GM21515 (cell line): ENCODE measurements around the gene UBE2J1.
A peak's percentile ranks its signal among the peaks of the same experiment; 100 is the strongest.
"Not testable (repeated sequence)": the region's sequence is repeated elsewhere in the genome, so short reads cannot be mapped to it uniquely, and the experiment has no call there.

Experiments
- ATAC-seq: cut with Tn5 transposase; IDR thresholded peaks from one replicate; pipeline ENCODE4 v1.9.1; 2021; ENCODE audit not compliant: unreplicated experiment

Gene UBE2J1

DNA sequence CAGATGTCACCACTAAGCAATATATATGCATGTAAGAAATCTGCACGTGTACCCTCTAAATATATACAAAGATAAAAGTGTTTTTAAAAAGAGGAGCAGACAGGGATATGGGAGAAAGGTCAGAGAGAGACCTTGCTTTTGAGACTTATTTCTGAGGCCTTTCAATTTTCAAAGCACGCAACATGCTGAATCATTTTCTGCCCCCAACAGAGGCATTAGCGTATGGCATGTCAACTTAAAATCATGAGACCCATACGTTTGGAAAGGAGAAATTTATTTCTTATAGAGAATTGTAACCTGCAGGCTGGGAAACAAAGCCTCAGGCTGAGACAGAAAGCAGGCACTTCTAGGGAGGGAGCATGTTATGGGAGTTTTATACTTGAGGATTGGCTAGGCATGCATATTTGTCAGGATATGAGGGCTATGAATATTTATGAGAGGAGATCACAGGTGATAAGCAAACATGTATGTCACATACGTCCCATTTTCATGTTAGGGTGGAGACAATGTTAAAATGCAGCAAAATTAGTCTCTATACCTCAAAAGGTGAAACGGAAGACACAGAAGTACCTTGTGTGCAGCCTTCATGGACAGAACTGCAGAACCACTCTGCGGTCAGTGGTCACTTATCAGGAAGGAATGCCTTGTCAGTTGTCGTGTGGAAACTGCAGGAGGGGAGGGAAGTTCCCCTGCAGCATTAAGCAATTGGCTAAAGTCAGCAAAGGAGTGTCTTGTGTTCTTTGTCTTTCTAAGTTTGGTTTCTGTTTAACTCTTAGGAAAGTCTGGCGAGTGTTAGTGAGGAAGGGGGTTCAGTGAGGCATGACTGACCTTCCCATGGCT is 31.2 kb downstream of the UBE2J1 start:
- ATAC-seq, result no peak

DNA sequence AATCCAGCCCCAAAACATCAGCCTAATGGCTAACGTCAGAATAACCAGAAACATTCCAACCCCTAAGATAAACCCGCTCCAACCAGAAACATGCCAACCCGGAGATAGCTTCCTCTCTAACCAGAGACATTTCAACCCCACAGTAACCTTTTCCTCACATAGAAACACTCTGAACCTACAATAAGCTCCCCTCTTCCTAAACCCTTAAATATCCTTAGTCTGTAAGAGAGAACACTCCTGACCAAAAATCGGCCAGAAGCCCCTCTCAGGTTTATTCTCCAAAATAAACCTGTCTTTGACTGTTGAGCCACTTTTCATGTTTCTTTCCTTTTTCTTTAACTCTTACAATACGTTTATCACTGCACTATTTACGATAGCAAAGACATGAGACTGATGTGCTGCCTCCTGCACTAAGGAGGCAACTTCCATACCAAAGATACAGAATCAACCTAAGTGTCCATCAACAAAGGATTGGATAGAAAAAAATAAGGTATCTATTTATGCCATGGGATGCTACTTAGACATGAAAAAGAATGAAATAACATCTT is 32.4 kb downstream of the UBE2J1 start:
- no peak for ATAC-seq

DNA sequence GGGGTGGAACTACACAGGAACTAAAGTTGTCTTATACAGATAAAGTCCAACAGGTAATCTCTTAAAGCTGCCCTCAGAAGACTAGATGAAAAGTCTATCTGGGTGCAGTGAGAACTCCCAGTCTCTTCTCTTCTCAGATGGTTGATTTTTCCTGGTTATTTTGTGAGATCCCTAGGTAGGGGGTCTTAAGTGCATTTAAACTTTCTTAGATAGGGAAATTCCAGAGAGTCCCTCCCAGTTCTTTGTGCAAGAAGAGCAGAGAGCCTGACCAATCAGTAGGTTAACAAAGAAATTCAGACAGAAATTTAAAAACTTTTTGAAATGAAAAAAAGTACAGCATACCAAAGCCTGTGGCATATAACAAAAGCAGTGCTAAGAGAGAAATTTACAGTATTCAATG is 35.5 kb downstream of the UBE2J1 start:
- no peak for ATAC-seq

DNA sequence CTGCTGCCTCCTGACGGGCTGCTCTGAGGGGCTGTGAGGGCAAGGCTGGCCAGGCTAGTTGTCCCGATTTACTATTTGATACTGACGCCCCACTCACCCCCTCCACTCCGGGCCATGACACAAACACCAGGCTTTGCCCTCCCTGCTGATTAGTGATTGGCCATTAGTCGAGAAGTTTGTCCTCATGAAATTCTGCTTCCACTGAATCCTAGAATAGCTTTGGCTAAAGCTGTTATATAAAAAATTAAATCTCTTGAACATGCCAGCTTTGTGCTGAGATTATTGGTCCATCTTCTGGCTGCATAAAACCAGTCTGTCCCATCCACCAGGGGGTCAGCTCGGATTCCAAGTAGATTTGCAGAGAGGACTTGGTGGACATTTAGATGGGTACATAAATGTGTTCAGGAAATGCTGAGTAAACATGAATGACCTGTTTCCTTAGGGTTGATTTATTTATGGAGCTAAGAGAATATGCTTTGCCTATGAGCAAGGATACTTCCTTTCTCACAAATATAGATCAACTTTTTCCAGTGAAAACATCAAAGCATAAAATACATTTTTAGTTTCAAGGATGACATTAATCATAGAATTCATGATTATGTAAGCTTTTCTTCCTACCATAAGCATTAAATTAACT is 37.2 kb downstream of the UBE2J1 start, which contains the start of gene GABRR2:
GABRR2 (minus strand) TSS at position 51 of the 637 bp plus-strand sequence. CDS start 134 bp downstream, outside the sequence.
- no peak for ATAC-seq

DNA sequence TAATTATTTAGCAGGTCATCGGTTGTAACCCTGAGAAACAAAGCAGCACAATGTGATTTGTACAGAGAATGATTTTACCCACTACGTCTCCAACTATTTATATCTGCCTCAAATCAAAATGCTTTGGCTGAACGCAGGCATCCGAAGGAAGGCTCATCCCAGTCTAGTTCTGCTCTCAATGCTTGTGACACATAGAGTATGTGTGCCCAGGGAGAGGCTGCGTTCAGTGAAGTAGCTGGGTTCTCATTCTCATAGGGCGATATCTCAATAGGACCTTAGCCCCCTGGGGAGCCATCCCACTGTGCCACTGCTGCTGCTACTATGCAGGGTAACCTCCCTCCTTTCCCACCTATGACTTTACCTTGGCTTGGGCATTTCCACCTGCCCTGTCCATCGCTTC is 37.8 kb downstream of the UBE2J1 start:
- no peak for ATAC-seq

DNA sequence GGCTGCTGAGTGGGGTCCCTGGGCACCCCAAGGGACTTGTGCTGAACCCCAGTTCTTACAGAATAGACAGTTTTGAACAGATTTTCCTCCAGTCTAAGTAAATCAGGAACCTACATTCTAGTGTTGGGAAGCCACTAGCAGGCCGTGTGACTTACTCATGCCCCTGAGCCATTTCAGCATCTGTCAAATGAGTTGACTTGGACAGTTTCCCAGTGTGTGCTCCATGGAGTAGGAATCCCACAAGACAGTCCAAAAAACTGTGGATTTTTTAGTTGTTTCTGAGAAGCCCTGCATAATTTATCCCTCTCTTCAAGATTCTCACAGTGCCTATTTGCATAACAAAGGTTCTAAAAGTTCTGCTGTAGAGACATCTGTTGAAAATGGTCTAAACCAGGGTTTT is 39.5 kb downstream of the UBE2J1 start:
- ATAC-seq, result no peak

DNA sequence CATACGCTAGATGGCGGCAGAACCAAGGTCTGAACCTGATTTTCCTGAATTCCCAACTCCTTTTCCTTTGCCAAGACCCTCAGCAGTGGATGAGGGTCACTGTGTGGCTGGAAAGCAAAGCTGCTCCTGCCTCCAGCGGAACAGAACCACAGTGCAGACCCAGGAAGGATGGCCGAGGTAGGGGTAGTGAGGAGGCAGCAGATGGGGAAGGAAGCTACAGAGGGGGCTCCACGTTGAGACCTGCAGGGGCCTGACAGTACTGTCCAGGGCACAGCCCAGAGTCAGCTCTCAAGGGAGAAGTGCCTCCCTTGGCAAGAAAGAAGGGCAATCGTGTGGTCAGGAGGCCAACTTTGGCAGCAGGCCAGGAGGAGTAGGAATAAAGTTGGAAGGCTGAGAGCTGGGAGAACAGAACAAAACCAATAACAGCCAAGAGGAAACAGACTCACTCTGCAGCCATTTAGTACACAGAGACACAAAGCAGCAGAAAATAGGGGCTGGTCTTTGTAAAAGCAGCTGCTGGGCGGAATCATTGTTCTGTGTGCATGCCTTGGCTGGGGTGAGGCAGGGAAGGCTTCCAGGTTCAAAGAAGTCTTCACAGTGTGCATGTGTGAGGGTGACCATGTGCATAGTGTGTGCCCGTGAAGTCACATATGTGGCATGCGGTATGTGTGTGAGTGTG is 40.5 kb downstream of the UBE2J1 start:
- no peak for ATAC-seq

DNA sequence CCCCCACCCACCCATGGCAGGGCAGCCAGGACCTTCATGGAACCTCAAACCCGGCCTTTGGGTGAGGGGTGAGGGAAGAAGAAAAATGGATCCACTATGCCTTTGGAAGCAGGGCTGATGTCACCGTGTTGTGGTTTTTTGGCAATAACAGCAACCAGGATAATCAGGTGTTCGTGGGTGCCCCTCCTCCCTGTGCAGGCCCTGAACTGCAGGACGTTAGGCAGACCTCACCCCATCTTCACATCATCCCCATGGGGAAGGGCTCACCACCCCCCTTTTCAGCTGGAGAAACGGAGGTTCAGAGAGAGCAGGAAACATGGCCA is 41.0 kb downstream of the UBE2J1 start:
- ATAC-seq, result no peak

DNA sequence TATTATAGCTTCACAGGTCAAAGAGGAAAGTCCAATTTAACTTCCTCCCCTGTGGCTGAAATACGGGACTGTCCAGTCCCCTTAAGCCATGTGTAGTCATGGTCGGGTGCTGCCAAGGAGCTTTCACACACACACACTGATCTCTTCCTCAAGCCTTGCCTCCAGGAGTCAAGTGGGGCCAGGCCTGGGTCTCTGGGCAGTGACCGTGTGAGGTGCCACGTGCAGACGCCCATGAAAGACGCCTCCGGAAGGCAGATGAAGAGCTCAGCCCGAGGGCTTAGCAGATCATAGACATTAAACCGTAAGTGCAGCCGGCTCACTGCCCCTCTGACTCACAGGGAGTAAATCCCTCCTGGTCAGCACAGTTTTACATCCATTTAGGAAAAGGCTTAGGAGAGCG is 41.6 kb downstream of the UBE2J1 start:
- ATAC-seq, result no peak

DNA sequence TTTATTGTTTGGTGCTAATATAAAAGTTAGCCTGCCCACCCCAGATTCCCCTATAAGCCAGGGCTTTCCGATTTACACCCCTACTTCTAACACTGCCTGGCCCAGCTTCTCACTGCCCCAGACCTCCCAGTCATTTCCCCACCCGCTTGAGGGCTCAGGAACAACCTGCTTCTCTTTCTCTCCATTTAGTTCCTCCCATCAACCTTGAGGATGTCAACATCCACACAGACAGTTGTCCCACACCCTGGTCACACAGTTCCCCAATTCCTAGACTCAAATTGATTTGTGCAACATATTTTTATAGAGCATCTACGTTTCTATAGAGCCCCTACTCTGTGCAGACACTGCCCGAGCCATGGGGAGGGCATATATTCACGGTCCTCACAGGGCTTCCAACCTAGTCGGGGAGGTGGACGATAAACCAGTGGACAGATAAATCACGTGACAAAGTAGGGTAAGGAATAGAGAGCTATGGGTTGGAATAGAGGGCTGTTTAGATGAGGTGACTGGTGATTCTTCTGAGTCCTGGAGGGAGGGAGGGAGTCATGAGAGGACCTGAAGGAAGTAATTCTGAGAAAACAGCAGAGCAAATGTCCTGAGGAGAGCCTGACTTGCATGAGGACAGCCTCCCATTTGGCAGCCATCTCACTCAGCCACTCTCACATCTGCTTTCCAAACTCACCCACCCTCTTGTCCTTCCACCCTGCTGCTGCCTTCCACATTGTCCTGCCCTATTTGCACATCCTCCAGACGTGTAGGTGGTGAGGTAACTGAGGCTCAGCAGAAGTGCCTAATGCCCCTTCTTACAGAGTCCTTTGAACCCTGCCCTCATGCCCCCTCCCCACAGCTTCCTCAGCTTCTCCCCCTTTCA is 43.8 kb downstream of the UBE2J1 start:
- ATAC-seq, result no peak

DNA sequence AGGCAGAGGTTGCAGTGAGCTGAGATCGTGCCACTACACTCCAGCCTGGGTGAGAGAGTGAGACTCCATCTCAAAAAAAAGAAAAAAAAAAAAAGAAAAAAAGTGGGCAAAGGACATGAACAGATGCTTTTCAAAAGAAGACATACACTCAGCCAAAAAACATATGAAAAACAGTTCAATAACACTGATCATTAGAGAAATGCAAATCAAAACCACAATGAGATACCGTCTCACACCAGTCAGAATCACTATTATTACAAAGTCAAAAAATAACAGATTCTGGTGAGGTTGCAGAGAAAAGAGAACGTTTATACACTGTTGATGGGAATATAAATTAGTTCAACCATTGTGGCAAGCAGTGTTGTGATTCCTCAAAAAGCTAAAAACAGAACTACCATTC is 48.0 kb downstream of the UBE2J1 start:
- ATAC-seq, result not testable (repeated sequence)

DNA sequence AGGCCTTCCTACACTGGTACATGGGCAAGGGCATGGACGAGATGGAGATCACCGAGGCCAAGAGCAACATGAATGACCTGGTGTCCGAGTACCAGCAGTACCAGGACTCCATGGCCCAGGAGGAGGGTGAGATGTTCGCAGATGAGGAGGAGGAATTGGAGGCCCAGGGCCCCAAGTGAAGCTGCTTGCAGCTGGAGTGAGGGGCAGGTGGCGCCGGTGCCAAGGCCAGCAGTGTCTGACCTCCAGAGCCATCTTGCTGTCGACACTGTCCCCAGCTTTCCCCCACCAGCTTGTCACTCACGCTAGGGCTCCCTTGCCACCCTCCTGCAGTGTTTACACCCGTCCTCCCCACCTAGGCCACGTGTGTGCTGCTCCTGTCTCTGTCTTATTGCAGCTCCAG is 49.6 kb downstream of the UBE2J1 start:
- no peak for ATAC-seq

DNA sequence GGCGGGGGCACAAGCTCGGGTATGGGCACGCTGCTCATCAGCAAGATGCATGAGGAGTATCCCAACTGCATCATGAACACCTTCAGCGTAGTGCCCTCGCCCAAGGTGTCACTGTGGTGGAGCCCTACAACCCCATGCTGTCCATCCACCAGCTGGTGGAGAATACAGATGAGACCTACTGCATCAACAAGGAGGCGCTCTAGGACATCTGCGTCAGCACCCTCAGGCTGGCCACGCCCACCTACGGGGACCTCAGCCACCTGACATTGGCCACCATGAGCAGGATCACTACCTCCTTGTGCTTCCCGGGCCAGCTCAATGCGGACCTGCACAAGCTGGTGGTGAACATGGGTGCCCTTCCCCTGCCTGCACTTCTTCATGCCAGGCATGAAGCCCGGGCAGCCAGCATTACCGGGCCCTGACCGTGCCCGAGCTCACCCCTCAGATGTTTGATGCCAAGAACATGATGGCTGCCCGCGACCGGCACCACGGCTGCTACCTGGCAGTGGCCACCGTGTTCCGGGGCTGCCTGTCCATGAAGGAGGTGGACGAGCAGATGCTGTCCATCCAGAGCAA is 50.2 kb downstream of the UBE2J1 start:
- no peak for ATAC-seq

DNA sequence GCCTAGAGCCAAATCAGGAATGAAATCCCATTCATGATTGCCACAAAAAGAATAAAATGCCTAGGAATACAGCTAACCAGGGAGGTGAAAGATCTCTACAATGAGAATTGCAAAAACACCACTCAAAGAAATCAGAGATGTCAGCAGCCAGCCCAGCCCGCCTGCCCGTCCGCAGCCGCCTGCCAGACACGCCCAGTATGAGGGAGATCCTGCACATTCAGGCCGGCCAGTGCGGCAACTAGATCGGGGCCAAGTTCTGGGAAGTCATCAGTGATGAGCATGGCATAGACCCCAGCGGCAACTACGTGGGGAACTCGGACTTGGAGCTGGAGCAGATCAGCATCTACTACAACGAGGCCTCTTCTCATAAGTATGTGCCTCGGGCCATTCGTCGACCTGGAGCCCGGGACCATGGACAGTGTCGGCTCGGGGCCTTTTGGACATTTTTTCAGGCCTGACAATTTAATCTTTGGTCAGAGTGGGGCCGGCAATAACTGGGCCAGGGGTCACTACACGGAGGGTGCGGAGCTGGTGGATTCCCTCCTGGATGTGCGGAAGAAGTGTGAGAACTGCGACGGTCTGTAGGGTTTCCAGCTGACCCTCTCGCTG is 50.8 kb downstream of the UBE2J1 start:
- ATAC-seq, result no peak

DNA sequence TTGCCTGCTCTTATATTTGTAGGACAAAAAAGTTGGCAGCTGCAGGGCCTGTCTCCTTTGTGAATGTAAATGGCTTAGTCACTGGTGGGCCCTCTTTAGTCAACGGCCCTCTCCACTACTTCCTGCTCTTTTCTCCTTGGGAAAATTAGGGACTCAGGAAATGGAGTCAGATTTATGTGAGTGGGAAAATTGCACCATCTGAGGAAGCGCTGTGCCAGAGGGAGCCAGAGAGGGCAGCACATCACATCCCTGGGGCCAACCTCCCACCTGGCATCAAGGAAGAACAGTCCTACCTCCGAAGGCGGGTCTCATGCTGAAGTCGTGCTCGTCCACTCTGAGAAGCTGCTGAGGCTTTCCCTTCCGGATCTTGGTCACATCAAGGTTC is 53.1 kb downstream of the UBE2J1 start:
- ATAC-seq, result no peak

DNA sequence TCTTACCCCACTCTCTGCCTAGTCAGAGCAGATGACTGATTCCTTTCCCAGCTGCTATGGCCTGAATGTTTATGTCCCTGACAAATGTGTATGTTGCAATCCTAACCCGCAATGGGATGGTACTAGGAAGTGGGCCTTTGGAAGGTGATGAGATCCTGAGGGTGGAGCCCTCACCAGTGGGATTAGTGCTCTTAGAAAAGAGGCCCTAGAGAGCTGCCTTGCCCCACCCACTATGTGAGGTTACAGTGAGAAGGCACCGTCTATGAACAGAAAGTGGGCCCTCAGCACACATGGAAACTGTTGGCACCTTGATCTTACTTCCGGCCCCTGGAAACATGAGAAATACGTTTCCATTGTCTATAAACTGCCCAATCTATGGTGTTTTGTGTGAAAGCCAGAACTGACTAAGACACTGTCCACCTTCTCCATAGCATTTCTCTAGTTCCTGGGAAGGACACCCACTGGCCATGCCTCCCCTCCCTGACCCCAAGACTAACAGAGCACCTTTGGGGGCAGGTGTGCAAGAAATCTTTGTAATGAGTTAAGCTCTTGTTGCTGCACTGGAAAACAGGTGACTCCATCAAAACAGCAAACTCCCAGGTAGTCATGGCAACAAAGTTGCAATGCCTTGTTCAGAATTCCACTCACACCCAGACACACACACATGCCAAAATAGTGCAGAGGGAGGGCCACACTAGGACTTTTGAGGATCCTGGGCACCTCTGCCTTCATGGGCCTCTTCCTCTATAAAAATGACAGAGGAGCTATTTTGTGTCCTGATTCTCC is 53.6 kb downstream of the UBE2J1 start:
- ATAC-seq, result no peak

DNA sequence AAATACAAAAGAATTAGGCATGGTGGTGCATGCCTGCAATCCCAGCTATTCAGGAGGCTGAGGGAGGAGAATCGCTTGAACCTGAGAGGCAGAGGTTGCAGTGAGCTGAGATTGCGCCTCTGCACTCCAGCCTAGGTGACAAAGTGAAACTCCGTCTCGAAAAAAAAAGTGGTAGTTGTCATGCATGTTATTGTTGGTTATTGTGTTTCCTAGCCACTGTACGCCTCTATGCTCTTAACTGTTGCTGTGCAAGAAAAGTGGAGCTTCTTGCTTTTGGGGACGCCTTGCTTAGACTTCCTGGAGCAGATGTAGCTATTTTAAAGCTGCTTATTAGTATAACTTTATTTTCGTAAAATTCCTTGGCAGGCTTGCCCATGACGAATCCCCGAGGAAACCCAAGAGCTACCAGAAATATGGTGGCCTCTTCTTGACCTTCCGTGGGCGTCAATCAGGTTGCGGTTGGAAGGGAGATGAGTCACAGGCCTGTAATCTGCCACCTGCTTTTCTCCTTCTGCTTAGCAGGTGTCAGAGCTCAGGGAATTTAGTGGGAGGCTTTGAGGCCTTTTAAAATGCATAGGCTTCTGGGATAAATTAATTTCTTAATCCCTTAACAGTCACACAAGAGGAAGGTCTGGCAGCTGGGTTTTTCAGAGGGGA is 54.7 kb downstream of the UBE2J1 start:
- ATAC-seq, result peak; percentile 95

DNA sequence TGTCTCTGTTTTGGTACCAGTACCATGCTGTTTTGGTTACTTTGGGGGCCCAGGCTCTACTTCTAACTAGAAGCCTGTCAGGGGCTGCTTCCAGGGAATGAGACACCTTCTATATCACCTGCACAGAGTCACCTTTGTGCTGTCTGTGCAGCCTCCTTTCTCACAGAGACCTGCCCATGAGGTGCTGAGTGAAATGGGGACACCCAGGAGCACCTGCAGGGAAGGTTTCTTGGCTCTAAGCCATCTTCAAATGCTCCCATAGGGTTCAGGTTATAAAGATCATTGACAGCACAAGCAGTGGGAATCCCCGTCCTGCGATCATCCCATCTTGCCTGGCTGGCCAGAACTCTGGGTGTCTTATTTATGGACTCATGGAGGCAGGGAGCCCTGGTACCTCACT is 56.5 kb downstream of the UBE2J1 start:
- no peak for ATAC-seq

DNA sequence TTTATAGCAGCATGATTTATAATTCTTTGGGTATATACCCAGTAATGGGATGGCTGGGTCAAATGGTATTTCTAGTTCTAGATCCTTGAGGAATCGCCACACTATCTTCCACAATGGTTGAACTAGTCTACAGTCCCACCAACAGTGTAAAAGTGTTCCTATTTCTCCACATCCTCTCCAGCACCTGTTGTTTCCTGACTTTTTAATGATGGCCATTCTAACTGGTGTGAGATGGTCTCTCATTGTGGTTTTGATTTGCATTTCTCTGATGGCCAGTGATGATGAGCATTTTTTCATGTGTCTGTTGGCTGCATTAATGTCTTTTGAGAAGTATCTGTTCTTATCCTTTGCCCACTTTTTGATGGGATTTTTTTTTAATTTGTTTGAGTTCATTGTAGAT is 57.4 kb downstream of the UBE2J1 start:
- ATAC-seq, result not testable (repeated sequence)
